ENCODE measurements around the gene MIEN1.
"Not testable (repeated sequence)": the region's sequence is repeated elsewhere in the genome, so short reads cannot be mapped to it uniquely, and the experiment has no call there.

The MIEN1 gene

GRCh38 chr17:39730095-39730921 is at the start of gene MIEN1:
TSS of gene MIEN1 (minus strand) at chr17:39730532. CDS start at chr17:39730495, 37 bp downstream.
- DNase-seq = peak; percentile 83

GRCh38 chr17:39777534-39778365 is 47.4 kb upstream of the MIEN1 start:
- no peak for DNase-seq

- no peak for DNase-seq
Measured at GRCh38 chr17:39776252-39776651, 45.9 kb upstream of the MIEN1 start.

- DNase-seq = no peak
Measured at GRCh38 chr17:39775031-39775430, 44.7 kb upstream of the MIEN1 start.

GRCh38 chr17:39774047-39774446 is 43.7 kb upstream of the MIEN1 start:
- no peak for DNase-seq

- no peak for DNase-seq
Measured at GRCh38 chr17:39772987-39773934, 42.9 kb upstream of the MIEN1 start.

- no peak for DNase-seq
Measured at GRCh38 chr17:39772415-39772814, 42.1 kb upstream of the MIEN1 start.

- peak; percentile 45 for DNase-seq
Measured at GRCh38 chr17:39769974-39770587, 39.7 kb upstream of the MIEN1 start.

GRCh38 chr17:39767147-39767546 is 36.8 kb upstream of the MIEN1 start:
- no peak for DNase-seq

- DNase-seq = no peak
Measured at GRCh38 chr17:39765766-39766165, 35.4 kb upstream of the MIEN1 start.

GRCh38 chr17:39765175-39765574 is 34.8 kb upstream of the MIEN1 start:
- no peak for DNase-seq

GRCh38 chr17:39764171-39764570 is 33.8 kb upstream of the MIEN1 start:
- not testable (repeated sequence) for DNase-seq

GRCh38 chr17:39763051-39763820 is 32.9 kb upstream of the MIEN1 start:
- DNase-seq = no peak

- no peak for DNase-seq
Measured at GRCh38 chr17:39761861-39762496, 31.6 kb upstream of the MIEN1 start.

GRCh38 chr17:39759204-39759603 is 28.9 kb upstream of the MIEN1 start:
- DNase-seq = no peak

- DNase-seq = no peak
Measured at GRCh38 chr17:39757931-39758873, 27.9 kb upstream of the MIEN1 start.

GRCh38 chr17:39757176-39757662 is 26.9 kb upstream of the MIEN1 start:
- no peak for DNase-seq

GRCh38 chr17:39756380-39757079 is 26.2 kb upstream of the MIEN1 start:
- no peak for DNase-seq

All from NCI-H748 treated with DMSO at 0.1 percent for 48 hours (cell line).